Naive thymus-derived CD8-positive, alpha-beta T cell (primary cell): Measurements from ENCODE around the gene SCART1. TPM values are rescaled to one million over a fixed set of nuclear protein-coding genes. Genes with fewer than 3 reads are reported as not detected.
"Not testable (repeated sequence)": the region's sequence is repeated elsewhere in the genome, so short reads cannot be mapped to it uniquely, and the experiment has no call there.

Experiments
- ATAC-seq, 2 donors: fragments of 150-1000 bp; cut with Tn5 transposase in 1 of 2; sonication (Bioruptor Pico), chemical (Tn5 transposase) in 1 of 2; 1 replicate in 1 of 2; 2 replicates in 1 of 2; pipeline ENCODE4 v1.10.0; 2021; ENCODE audit warnings: mild to moderate bottlenecking in 2 of 2, moderate library complexity in 2 of 2
- POLR2A ChIA-PET: fragments of 350-600 bp; sonication (Branson Sonifier 250); formaldehyde crosslinking; loops from one replicate; lab custom pipeline; 2021; ENCODE audit warnings: antibody characterized with exemption; lab: Charles Lee
- DNase-seq, 10 donors: peaks; one replicate each; pipeline versions ENCODE4 v3.0.0 to v3.0.0-alpha.2; 2020 to 2022
- H3K27ac Mint-ChIP-seq, 10 donors: one replicate each; pipeline ENCODE4 v1.8.0; 2020 to 2022; ENCODE audit warnings: mild to moderate bottlenecking in 10 of 10, mixed read lengths in 10 of 10, moderate library complexity in 4 of 10, inconsistent platforms in 1 of 10
- H3K27me3 Mint-ChIP-seq, 5 donors: one replicate each; pipeline ENCODE4 v1.8.0; 2021 to 2022; ENCODE audit warnings: mixed read lengths in 5 of 5
- H3K36me3 Mint-ChIP-seq, 3 donors: one replicate each; pipeline ENCODE4 v1.8.0; 2020 to 2022; ENCODE audit warnings: mixed read lengths in 3 of 3, mild to moderate bottlenecking in 2 of 3, inconsistent platforms in 1 of 3
- H3K4me1 Mint-ChIP-seq, 4 donors: one replicate each; pipeline ENCODE4 v1.8.0; 2021 to 2022; ENCODE audit warnings: mixed read lengths in 4 of 4
- H3K4me3 Mint-ChIP-seq, 10 donors: one replicate each; pipeline ENCODE4 v1.8.0; 2020 to 2022; ENCODE audit warnings: mild to moderate bottlenecking in 10 of 10, mixed read lengths in 10 of 10, moderate library complexity in 6 of 10, inconsistent platforms in 1 of 10
- H3K9me3 Mint-ChIP-seq, 9 donors: one replicate each; pipeline ENCODE4 v1.8.0; 2020 to 2022; ENCODE audit warnings: mixed read lengths in 9 of 9, mild to moderate bottlenecking in 3 of 9, inconsistent platforms in 1 of 9, moderate library complexity in 1 of 9
- polyA plus RNA-seq, 3 donors: library from polyadenylated mRNA; unstranded; fragments of 300-500 nt; fragmentation: Illumina TruSeq; gene quantifications; one replicate each; pipeline ENCODE4 v1.2.3, GENCODE V29; 2021
- total RNA-seq, 8 experiments: library from RNA in 2 of 8; stranded (reverse) in 2 of 8; gene quantifications; one replicate each; pipeline ENCODE4 v1.2.3 and lab custom pipeline; 2021 to 2026

The SCART1 gene
- total and polyA plus RNA-seq, 5 experiments from 2014 or later: 0.04 to 4.2 (median 3.8) TPM; not detected in 2

DNA sequence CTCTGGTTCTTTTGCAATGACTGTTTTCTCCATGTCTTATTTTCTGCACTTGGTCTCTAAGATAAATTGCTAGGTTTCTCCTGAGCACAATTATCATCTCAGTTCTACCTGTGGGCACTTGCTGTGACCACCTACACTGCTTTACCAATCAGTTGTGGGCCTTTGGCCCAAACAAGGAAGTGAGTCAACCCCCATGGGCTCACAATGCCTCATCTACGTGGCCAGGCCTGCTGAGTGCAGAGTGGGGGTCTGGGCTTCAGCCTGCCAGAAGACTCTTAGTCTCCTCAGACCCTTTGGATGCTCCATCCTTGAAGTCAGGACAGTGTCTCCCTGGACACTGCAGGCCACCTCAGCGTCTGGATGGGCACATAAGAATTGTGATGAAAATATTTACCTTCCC, 20.3 kb downstream of the SCART1 start:
- Mint-ChIP-seq H3K27me3 (peaks cover 0 to 6% (median 0%) of the 10 kb centered on the region in 5 donors), H3K4me1 (peaks cover 9 to 27% (median 15%) of the 10 kb centered on the region in 4 donors), H3K4me3 (no peak overlapping the region), H3K36me3 (peaks cover 5 to 10% (median 9%) of the 10 kb centered on the region in 3 donors), H3K27ac (peak overlapping the region in 2 of 10 donors; percentile 41 to 42), H3K9me3 (peaks cover 0 to 10% (median 0%) of the 10 kb centered on the region in 9 donors)
- POLR2A ChIA-PET: no interaction called here
- DNase-seq (no peak), ATAC-seq (no peak)

DNA sequence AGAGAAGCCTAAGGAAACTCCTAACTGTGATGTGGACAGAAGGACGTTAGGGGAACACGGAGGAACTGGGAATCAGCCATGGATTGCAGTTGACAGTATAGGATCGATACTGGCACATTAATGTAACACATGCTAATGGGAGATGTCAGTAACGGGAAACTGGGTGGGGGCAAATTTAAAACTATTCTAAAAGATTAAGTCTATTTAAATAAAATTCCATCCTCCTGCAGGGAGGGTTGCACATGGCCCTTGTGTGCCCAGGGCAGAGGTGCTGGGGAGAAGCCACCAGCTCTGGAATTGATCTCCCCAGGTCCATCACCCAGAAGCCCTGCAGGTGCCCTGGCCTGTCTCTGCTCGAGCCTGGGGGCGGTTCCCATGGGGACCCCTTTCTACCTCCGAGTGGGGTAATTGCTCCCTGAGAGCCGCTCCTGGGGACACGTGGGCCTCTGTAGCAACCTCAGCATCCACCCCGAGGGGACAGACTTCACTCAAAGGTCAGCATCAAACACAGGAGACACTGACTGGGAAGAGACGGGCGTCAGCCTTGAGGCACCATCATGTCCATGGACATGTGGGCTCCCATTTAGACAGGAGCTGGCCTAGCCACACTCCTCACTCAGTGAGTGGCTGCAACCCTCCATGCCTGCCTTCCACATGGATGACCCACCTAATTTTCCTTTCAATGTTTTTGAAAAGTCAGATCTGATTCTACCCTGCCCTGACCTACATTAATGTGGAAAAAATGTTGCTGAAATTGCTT, 21.1 kb downstream of the SCART1 start:
- H3K36me3 Mint-ChIP-seq: peaks cover 0 to 9% (median 5%) of the 10 kb centered on the region in 3 donors
- POLR2A ChIA-PET: no interaction called here
- peaks cover 9 to 27% (median 15%) of the 10 kb centered on the region in 4 donors for H3K4me1 Mint-ChIP-seq
- peak overlapping the region in 1 of 10 donors; percentile 42 for H3K4me3 Mint-ChIP-seq
- H3K27me3 Mint-ChIP-seq: peaks cover 0 to 6% (median 0%) of the 10 kb centered on the region in 5 donors
- DNase-seq: no peak
- peak overlapping the region in 6 of 10 donors; percentile 9 to 78 (median 58) for H3K27ac Mint-ChIP-seq
- H3K9me3 Mint-ChIP-seq: peaks cover 0 to 5% (median 0%) of the 10 kb centered on the region in 9 donors
- ATAC-seq: no peak

DNA sequence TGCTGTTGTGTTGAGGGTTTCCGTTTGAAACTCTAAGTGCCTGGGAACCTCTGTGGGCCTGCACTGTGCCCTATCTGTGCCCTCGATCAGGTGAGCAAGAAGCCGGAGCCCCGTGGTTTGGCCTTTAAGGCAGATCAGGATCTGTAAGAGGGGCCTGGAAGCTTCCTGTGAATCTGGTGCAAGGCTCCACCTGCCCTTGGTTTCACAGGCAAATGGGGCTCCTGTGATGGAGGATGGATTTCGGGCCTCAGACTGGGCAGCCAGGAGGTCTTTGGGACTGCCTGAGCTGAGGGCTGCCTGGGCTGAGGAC, 21.6 kb downstream of the SCART1 start:
- peak overlapping the region in 6 of 10 donors; percentile 9 to 78 (median 45) for H3K27ac Mint-ChIP-seq
- H3K4me3 Mint-ChIP-seq: peak overlapping the region in 1 of 10 donors; percentile 42
- no peak for ATAC-seq
- peaks cover 0 to 6% (median 0%) of the 10 kb centered on the region in 5 donors for H3K27me3 Mint-ChIP-seq
- POLR2A ChIA-PET: no interaction called here
- H3K36me3 Mint-ChIP-seq: peaks cover 0 to 3% (median 0%) of the 10 kb centered on the region in 3 donors
- peaks cover 0 to under 1% (median 0%) of the 10 kb centered on the region in 9 donors for H3K9me3 Mint-ChIP-seq
- H3K4me1 Mint-ChIP-seq: peaks cover 9 to 27% (median 15%) of the 10 kb centered on the region in 4 donors
- DNase-seq: no peak

DNA sequence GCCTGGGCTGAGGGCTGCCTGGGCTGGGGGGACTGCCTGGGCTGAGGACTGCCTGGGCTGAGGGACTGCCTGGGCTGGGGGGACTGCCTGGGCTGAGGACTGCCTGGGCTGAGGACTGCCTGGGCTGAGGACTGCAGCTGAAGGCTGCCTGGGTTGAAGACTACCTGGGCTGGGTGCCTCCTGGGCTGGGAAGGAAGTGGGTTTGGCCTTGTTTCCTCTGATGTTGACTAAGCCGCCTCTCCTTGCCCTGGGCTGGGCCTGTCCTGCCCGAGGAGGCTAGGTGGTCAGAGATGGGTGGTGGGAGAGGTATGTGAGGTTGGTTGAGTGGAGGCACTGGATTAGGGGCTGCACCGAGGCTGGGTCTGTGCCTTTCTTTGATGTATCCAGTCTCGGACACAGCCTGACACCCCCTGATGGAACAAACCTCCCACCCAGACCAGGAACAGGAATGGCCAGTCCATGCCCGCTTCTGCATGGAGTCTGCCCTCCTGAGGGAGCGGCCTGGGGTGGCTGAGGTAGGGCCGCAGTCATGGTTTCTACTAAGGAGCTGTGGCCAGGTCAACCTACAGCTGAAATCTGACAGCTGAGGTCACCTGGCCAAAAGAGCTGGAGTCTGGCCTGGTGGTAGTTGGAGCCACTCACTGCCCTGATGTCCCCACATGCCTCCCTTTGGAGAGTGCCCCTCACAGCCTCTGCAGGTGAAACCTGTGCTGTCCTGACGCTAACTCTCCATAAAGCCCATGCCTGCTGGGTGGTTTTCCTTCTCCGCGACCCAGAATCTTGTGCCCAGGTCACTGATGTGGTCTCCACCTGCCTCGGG, 22.3 kb downstream of the SCART1 start:
- peaks cover 9 to 27% (median 15%) of the 10 kb centered on the region in 4 donors for H3K4me1 Mint-ChIP-seq
- H3K27ac Mint-ChIP-seq: peak overlapping the region in 3 of 10 donors; percentile 21 to 69 (median 22)
- no peaks in the 10 kb centered on the region for H3K36me3 Mint-ChIP-seq
- peaks cover 0 to 6% (median 0%) of the 10 kb centered on the region in 5 donors for H3K27me3 Mint-ChIP-seq
- POLR2A ChIA-PET: no interaction called here
- DNase-seq: no peak
- no peaks in the 10 kb centered on the region for H3K9me3 Mint-ChIP-seq
- no peak for ATAC-seq
- H3K4me3 Mint-ChIP-seq: peak overlapping the region in 1 of 10 donors; percentile 42

DNA sequence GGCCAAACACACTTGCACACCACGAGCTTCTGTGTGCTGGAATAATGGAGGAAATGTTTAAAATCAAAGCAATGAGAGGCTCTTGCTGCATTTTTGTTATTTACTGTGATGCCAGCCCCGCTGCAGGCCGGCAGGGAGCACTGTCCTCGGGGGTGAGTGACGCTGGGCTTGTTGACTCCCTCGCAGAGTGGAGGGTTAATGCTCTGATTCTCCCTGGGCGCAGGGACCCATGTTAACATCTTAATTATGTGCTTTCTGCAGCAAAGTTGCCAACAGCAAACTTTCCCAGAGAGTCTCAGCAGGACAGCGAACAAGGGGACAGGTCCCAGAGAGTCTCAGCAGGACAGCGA, 22.9 kb downstream of the SCART1 start:
- no peaks in the 10 kb centered on the region for H3K36me3 Mint-ChIP-seq
- POLR2A ChIA-PET: no interaction called here
- H3K27me3 Mint-ChIP-seq: peaks cover 0 to 6% (median 0%) of the 10 kb centered on the region in 5 donors
- ATAC-seq (no peak), DNase-seq (no peak)
- H3K4me1 Mint-ChIP-seq: peaks cover 9 to 27% (median 15%) of the 10 kb centered on the region in 4 donors
- peak overlapping the region in 2 of 10 donors; percentile 22 to 71 for H3K27ac Mint-ChIP-seq
- H3K9me3 Mint-ChIP-seq: no peaks in the 10 kb centered on the region
- no peak overlapping the region for H3K4me3 Mint-ChIP-seq

DNA sequence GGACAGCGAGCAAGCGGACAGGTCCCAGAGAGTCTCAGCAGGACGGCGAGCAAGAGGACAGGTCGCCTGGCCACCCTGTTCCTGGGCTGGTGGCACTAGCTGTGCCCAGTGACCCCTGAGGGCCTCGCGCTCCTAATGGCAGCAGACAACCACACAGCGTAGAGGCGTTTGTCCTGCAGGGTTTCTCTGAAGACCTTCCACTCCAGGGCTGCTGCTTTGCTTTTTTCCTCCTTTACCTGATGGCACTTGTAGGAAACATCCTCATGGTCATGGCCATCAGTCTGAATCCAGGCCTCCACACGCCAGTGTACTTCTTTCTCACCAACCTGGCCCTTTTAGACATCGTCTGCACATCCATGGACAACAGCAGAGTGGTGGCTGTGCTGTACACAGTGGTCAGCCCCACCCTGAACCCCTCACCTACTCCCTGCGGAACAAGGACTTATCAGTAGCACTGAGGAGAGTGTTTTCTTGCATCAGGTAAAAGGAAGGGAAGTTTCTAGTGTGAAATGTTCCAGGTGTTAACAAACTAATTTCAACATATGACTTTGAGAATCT, 27.4 kb downstream of the SCART1 start:
- H3K4me1 Mint-ChIP-seq: peaks cover 0 to 4% (median under 1%) of the 10 kb centered on the region in 4 donors
- POLR2A ChIA-PET: no interaction called here
- DNase-seq: no peak
- no peak for ATAC-seq
- H3K27me3 Mint-ChIP-seq: peaks cover 0 to 10% (median 2%) of the 10 kb centered on the region in 5 donors
- no peak overlapping the region for H3K4me3 Mint-ChIP-seq
- H3K27ac Mint-ChIP-seq: no peak overlapping the region
- H3K36me3 Mint-ChIP-seq: peaks cover 8 to 28% (median 23%) of the 10 kb centered on the region in 3 donors
- peaks cover 9 to 40% (median 28%) of the 10 kb centered on the region in 9 donors for H3K9me3 Mint-ChIP-seq

DNA sequence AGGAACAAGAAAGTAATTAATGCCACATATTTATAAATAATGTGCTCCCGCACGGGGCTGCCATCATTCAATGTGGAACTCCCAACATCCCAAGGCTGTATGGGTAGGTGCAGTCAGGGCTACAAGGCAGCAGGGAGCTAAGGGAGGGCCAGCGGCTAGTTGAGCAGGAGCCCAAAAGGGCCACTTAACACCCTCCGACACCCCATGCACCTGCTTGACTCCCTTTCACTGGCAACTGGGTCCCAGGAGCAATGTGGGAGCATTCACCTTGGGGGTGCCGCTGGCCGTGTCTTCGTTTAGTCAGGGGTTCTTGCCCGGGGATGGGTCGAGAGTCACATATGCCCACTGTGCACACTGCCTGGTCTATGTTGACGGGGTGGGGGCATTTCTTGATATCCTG, 27.9 kb downstream of the SCART1 start:
- Mint-ChIP-seq H3K4me3 (no peak overlapping the region), H3K27ac (no peak overlapping the region), H3K4me1 (peaks cover 0 to 1% (median 0%) of the 10 kb centered on the region in 4 donors), H3K27me3 (peaks cover 0 to 11% (median 2%) of the 10 kb centered on the region in 5 donors), H3K9me3 (peaks cover 10 to 45% (median 31%) of the 10 kb centered on the region in 9 donors), H3K36me3 (peaks cover 9 to 32% (median 28%) of the 10 kb centered on the region in 3 donors)
- POLR2A ChIA-PET: no interaction called here
- DNase-seq: no peak
- ATAC-seq: no peak

DNA sequence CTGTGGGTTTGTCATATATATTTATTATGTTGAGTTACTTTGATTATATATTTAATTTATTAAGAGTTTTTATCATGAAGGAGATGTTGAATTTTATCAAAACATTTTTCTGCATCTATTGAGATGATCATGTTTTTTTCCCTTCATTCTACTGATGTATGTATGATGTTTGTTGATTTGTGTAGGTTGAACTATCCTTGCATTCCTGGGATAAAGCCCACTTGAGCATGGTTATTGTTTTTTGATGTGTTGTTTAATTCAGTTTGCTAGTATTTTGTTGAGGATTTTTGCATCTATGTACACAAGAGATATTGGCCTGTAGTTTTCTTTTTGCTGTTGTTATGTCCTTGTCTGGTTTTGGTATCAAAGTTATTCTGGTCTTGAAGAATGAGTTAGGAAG, 31.1 kb downstream of the SCART1 start:
- POLR2A ChIA-PET: no interaction called here
- Mint-ChIP-seq H3K27me3 (peaks cover 0 to 12% (median 3%) of the 10 kb centered on the region in 5 donors), H3K27ac (no peak overlapping the region), H3K4me3 (no peak overlapping the region), H3K4me1 (no peaks in the 10 kb centered on the region), H3K9me3 (peaks cover 14 to 64% (median 47%) of the 10 kb centered on the region in 9 donors), H3K36me3 (peaks cover 13 to 46% (median 43%) of the 10 kb centered on the region in 3 donors)
- DNase-seq: no peak
- no peak for ATAC-seq

DNA sequence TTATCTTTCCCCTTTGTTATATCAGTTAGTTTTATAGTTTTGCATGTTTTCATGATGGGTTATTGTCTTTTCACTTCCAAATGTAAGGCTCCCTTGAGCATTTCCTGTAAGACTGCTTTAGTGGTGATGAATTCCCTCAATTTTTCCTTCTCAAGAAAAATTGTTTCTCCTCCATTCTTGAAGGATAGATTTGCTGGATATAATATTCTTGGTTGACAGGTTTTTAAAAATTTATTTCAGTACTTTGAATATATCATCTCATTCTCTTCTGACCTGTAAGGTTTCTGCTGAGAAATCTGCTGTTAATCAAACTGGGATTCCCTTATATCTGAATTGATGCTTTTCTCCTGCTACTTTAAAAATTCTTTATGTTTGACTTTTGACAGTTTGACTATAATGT, 33.3 kb downstream of the SCART1 start:
- Mint-ChIP-seq H3K4me3 (no peak overlapping the region), H3K9me3 (peaks cover 17 to 67% (median 51%) of the 10 kb centered on the region in 9 donors), H3K27ac (no peak overlapping the region), H3K4me1 (no peaks in the 10 kb centered on the region), H3K36me3 (peaks cover 20 to 52% (median 51%) of the 10 kb centered on the region in 3 donors), H3K27me3 (peaks cover 0 to 12% (median 3%) of the 10 kb centered on the region in 5 donors)
- DNase-seq (no peak), ATAC-seq (no peak)
- POLR2A ChIA-PET: no interaction called here

DNA sequence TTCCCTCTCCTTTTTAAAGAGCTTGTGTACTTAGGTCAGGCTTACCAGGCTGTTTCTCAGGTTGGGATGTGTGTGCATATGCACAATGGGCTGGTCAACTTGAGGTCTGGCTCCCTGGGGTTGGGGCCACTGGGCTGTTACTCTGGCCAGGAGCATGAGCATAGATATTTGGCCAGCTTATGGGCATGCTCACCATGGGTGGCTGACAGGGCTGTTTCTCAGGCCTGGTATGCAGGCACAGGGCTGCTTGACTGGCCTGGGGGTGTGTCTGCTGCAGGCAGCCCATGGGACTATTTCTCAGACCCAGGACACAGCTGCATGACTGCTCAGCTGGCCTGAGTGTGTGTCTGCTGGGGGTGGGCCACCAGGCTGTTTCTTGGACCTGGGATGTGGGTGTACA, 34.6 kb downstream of the SCART1 start:
- no peak overlapping the region for H3K27ac Mint-ChIP-seq

DNA sequence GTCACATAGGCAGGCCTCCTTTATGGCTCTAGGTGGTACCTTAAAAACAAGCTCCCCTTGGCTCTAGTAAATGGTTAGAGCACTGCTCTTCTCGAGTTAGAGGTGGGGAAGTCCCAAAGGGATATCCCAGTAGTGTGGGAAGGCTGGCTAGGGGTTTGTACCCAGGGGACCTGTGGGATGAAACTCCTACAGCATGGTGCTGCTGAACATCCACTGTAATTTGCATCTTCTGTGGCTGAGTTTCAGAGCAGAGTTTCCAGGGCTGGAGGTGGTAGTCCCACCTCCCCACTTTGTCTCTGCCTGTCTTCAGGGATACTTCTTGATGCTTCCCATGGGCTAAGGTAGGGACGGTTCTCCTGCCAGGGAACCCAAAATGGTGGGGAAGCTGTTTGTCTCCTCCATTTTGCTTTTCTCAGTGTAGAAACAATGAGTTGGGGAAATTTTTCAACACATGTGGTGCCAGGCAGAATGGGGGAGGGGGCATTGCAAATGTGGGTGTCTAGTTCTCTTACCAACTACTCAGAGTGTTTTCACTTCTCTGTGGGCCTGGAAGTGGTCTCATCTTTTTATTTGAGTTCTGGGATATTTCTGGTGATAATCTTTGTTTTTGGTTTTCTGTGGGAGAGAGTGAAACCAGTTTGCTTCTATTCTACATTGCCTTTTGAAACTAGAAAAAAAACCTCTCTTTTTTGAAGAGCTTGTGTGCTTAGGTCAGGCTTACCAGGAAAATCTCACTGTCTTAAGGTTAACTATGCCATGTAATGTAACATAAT, 36.3 kb downstream of the SCART1 start:
- H3K36me3 Mint-ChIP-seq: peaks cover 15 to 36% (median 35%) of the 10 kb centered on the region in 3 donors
- H3K4me1 Mint-ChIP-seq: no peaks in the 10 kb centered on the region
- no peak for ATAC-seq
- no peak overlapping the region for H3K4me3 Mint-ChIP-seq
- H3K27me3 Mint-ChIP-seq: peaks cover 0 to 6% (median 3%) of the 10 kb centered on the region in 5 donors
- H3K9me3 Mint-ChIP-seq: peaks cover 10 to 45% (median 31%) of the 10 kb centered on the region in 9 donors
- DNase-seq: no peak
- H3K27ac Mint-ChIP-seq: no peak overlapping the region
- POLR2A ChIA-PET: no interaction called here

More for the DNA sequence above, 34.6 kb downstream of the SCART1 start:
- H3K9me3 Mint-ChIP-seq: peaks cover 10 to 58% (median 41%) of the 10 kb centered on the region in 9 donors
- no peak for DNase-seq
- ATAC-seq: no peak
- peaks cover 0 to 8% (median 1%) of the 10 kb centered on the region in 5 donors for H3K27me3 Mint-ChIP-seq
- peaks cover 17 to 47% (median 46%) of the 10 kb centered on the region in 3 donors for H3K36me3 Mint-ChIP-seq
- no peak overlapping the region for H3K4me3 Mint-ChIP-seq
- H3K4me1 Mint-ChIP-seq: no peaks in the 10 kb centered on the region
- POLR2A ChIA-PET: no interaction called here

DNA sequence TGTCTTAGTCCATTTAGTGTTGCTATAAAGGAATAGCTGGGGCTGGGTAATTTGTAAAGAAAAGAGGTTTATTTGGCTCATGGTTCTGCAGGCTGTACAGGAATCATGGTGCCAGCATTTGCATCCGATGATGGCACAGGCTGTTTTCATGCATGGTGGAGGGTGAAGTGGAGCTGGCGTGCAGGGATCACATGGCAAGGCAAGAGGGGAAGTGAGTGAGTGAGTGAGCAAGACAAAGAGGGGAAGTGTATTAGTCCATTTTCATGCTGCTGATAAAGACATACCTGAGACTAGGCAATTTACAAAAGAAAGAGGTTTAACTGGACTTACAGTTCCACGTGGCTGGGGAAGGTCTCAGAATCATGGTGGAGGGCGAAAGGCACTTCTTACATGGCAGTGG, 39.8 kb downstream of the SCART1 start:
- Mint-ChIP-seq H3K36me3 (peaks cover 12 to 14% (median 14%) of the 10 kb centered on the region in 3 donors), H3K27ac (peak overlapping the region in 1 of 10 donors; percentile 72), H3K9me3 (peaks cover 0 to 12% (median 7%) of the 10 kb centered on the region in 9 donors)
- POLR2A ChIA-PET, H3K4me3 Mint-ChIP-seq, H3K27me3 Mint-ChIP-seq, DNase-seq, H3K4me1 Mint-ChIP-seq, ATAC-seq: not testable (repeated sequence)
